ENCODE measurements around the gene NADSYN1.

The NADSYN1 gene

DNA sequence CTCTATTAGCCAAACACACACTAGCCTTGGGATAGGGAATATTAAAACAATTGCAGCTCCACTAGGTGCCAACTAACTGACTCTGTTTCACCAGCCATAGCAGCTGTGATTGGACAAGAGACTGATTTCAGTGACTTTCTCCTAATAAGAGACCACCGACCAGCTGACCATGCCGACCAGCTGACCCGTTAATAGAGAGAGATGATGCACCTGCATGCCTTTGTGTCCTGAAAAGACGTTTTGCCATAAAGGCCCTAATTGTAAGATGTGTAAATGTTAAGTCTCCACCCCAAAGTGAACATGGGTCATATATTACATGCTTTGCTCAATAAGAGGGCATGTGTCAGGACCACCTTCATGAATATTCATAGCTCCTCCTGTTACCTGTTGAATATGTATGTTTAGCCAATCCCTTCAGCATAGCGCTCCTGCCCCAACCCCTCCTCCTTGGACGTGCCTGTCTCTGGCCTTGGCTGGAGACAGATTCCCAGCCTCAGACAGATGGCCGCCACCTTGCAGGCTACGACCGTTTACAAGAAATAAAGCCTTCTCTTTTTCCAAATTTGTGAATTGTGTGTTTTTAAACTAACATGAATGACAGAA, 1.3 kb upstream of the NADSYN1 start:
- no peak for DNase-seq

- peak in 1 of 2 donors; percentile 55 for DNase-seq
These were observed 585 bp upstream of the NADSYN1 start for GRCh38 chr11:71452199-71453036.

DNA sequence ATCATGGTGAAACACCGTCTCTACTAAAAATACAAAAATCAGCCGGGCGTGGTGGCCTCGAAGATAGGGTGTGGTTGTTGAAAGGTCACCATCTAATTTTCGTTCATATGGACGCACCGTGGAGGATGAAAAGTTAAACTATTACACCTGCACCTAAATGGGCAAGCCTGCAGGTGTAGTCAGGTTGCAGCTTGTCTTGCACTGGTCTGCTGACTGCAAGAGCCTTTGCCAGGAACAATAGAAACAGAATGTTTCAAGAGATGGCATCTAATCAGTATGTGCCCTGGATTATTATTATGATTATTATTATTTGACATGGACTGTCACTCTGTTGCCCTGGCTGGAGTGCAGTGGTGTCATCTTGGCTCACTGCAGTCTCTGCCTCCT, 908 bp downstream of the NADSYN1 start:
- DNase-seq, result no peak

DNA sequence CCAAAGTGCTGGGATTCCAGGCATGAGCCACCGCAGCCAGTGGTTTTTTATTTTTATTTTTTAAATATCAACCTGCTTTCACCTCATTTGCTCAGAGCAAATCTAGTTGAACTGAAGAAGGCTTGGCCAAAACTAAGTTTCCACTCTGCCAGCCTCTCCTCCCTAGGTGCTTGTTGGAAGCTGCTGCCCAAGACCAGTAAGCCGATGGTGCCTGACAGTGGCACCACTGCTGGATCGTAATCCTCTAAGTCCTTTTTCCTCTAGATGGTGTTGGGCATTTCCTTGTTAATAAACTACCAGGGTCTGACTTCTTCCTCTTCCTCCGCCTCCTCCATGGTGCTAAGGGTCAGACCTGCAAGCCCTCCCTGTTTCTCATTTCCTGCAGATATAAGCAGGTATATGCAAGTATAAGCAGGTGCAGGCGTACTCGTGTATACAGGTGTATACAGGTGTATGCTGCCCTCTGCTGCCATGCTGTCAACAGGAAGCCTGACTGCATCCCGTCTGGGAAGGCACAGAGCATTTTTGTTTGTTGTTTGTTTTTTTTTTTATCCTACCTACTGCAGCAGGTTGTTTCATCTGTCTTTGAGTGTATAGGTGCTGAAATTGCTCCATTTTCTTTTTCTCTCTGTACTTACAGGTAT, 1.6 kb downstream of the NADSYN1 start:
- no peak for DNase-seq

DNA sequence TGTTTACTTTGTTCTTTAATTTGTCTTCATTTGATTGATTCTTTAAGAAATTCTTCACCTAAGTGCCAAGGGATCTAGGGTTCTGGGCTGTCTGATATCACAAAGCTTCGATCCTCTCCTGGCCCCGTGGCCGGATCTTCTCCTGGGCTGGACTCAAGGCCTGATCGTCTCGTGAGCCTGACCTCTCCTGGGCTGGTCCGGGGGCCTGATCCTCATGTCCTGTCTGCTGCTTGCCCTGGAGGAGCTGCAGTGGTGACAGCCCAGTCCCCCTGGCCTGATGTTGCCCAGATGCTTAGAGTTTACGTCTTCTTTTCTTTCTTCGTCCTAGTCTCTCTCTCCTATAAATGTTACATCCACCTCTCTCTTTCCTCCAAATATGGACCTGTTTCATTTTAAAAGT, 3.3 kb downstream of the NADSYN1 start:
- DNase-seq, result no peak

- no peak for DNase-seq
These were observed 3.8 kb downstream of the NADSYN1 start for GRCh38 chr11:71456831-71457230.

DNA sequence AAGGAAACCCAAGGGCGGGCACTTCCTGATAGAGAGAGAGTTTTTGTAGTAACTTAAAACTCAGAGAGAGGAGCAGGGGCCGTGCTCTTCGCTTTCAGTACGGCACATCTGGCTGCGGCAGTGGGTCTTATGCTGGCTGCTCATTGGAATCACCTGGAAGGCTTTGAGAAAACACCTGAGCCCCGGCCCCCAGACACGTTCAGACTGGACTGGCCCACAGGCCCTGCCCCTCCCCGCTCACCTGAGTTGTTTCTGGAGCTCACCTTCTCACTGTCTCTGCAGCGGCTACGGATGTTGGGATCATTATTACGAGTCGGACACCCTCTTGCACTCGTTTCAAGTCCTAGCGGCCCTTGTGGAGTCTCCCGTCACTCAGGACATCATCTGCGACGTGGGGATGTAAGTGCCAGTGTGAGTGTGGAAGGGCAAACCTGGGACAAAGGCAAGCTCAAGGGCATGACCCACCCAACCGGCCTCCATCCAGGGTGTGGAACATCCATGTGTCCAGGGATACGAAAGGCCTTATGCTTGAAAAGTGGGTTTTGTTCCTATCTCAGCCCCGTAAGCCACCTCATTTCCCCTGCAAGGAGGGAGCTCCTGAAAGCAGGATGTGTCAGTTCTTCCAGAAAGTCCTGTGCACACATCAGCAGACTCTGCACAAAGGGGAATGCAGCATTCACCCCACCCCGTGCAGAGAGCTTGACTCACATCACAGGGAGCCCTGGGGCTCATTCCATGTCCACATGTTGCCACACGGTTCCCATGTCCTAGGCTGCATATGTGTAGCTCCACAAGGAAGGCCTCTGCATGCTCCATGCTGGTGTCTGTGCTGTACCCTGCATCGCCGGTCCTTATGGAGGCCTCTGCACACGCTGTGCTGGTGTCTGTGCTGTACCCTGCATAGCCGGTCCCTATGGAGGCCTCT, 5.4 kb downstream of the NADSYN1 start:
- no peak for DNase-seq

GRCh38 chr11:71459076-71459766, 6.2 kb downstream of the NADSYN1 start:
- no peak for DNase-seq

DNA sequence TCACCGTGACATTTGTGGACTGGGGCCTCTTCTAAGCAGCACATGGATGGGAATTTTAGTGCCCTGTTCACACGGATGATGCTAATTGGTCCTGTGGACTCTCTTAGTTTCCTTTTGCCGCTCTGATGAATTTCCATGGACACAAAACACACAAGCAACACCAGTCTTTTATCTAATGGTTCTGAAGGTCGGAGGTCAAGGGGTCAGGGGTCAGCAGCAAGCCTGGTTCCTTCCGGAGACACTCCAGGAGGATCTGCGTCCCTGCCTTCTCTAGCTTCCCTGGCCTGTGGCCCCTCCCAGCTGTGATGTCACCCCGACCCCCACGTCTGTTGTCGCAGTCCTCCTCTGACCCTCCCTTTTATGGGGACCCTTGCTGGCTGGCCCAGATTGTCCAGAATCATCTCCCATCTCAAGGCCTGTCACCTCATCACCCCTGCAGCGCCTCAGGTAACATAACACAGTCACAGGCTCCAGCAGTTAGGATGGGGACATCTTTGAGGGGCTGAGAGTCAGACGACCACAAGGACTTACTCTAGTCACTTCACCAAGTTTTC, 6.8 kb downstream of the NADSYN1 start:
- no peak for DNase-seq

GRCh38 chr11:71461696-71462095, 8.7 kb downstream of the NADSYN1 start:
- no peak for DNase-seq

- no peak for DNase-seq
These were observed 9.7 kb downstream of the NADSYN1 start for GRCh38 chr11:71462726-71463125.

GRCh38 chr11:71463331-71464211, 10.6 kb downstream of the NADSYN1 start:
- DNase-seq, result no peak

DNA sequence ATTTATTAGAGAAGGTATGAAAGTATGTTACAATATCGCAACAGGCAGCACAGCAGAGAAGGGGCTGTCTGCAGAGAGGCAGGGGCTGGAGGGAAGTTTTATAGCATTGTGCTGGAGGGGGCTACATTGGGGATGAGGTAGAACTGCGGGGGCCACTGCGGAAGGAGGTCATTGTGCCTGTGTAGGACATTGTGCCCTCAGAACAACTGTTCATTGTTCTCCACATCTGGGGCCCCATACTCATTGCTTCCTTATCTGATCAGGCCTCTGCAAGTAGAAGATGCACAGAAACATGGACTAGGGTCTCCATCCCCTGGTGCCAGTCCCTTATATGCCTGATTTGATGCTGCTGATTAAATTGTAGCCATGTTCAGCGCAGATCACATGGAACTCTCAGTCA, 12.1 kb downstream of the NADSYN1 start:
- no peak for DNase-seq

DNA sequence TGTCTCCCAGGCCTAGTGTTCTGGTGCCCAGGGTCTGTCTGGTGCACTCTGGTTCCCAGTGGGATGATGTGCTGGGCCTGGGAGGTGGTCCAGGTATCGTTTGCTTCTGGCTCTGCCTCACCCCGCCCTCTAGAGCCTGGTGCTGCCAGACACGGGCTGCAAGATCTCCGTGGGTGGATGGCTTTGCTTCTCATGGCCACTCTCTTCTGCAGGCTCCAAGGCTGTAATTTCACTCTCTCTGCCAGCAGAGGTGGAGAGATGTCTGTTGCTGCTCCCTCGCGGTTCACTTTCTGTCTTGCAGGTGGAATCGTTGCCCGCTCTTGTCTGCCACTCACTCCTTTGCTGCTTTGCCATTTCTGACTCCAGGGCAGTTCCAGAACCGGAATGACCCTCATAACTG, 13.4 kb downstream of the NADSYN1 start:
- no peak for DNase-seq

GRCh38 chr11:71467164-71467563, 14.2 kb downstream of the NADSYN1 start:
- DNase-seq, result no peak

DNA sequence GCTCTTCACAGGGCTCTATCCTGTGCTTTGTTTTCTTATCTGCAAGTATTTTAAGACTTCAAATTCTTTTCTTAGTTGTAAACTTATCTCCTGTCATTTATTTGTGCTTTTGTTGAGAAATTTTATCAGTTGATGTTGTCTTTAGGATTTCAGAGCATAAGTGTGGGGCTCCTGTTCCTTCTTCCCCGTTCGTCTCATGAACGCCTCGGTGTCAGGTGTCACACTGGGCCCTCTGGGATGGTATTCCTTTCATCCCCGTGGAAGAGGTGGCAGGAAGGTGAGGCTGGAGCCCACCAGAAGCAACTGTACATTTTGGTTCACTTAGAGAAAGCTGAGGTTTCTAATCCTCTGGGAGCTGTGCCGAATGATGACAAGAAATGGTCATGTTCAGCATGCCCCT, 17.9 kb downstream of the NADSYN1 start:
- no peak for DNase-seq

- no peak for DNase-seq
These were observed 19.4 kb downstream of the NADSYN1 start for GRCh38 chr11:71472357-71472885.

DNA sequence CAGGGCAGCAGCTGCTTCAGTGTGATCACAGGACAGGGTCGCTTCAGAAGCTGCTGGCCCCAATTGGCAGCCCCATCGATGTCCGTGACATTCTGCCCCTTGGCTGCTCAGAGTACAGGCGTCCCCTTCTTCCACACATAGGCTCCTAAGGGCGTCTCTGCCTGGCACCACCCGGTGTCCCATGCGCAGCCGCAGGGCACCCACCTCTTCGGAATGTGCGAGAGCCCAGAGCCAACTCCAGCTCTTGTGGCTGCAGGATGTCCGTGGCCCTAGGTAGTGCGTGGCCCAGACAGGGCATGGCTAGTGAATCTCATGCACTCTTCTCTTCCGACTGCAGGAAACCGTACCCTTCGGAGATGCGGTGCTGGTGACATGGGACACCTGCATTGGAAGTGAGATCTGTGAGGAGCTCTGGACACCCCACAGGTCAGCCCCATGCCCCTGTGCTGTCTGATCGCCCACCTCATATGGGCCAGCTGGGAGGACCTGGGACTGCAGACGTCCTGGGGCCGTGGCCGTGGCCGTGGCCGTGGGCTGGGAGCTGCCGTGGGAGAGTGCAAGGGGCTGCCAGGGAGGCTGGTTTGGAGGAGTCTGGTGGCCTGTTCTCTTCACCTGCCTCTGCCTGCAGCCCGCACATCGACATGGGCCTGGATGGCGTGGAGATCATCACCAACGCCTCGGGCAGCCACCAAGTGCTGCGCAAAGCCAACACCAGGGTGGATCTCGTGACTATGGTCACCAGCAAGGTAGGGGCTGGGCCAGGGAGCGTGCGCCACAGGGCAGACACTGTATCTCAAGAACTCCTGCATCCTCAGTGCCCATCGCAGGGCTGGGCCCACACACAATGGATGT, 20.2 kb downstream of the NADSYN1 start:
- no peak for DNase-seq

DNA sequence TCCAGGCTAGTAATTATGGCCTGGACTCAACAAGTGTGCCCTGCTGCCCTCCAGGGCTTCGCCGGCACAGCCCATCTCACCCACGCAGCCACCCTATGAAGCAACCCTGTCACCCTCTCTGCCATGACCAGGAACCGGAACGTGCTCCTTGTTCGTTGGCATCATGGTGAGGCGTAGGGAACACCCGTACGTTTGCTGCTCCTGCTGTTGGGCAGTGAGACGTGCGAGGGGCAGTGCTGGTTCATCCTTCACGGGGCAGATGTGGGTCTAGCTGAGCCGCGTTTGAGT, 20.7 kb downstream of the NADSYN1 start:
- no peak for DNase-seq
